ENCODE measurements around the gene PER3. TPM values are rescaled to one million over a fixed set of nuclear protein-coding genes. Genes with fewer than 3 reads are reported as not detected.
A peak's percentile ranks its signal among the peaks of the same experiment; 100 is the strongest.
"Not testable (repeated sequence)": the region's sequence is repeated elsewhere in the genome, so short reads cannot be mapped to it uniquely, and the experiment has no call there.

Gene PER3
- total and polyA plus RNA-seq, 8 donors: 3.2 to 55.8 (median 11.1) TPM

DNA sequence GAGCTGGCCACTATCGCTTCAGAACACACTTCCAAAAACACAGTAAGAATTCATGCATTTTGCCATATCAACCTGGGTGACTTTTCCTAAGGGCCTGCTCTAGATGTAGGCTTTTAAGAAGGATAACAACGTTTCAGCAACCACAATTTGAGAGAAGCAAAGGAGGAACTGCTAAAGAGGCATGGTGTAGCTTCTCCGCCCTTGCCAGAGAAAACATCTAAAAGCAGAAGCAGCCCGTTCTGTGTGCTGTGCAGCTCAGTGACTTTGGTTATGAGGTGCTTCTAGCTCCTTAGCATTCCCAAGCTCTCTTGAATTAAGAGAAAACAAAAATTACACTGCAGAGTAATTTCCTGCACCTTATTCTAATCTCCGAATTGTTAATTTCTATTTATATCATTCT, 2.7 kb downstream of the PER3 start:
- TF ChIP-seq CTCF (IDR thresholded peaks at IDR 0.05): no peak
- TF ChIP-seq POLR2A (IDR thresholded peaks at IDR 0.05): no peak
- TF ChIP-seq POLR2AphosphoS5 (IDR thresholded peaks at IDR 0.05): no peak
- no peak for TF ChIP-seq EP300 (IDR thresholded peaks at IDR 0.05)
- peaks cover 12 to 48% (median 39%) of the 10 kb centered on the region in 4 donors for H3K36me3 ChIP-seq
- intact Hi-C loops (cut with DNase I; ENCODE audit: low total_unique reads): no loop called here
- WGBS, 5 donors: 35 to 59% (median 57%) methylated on average over 5 of the region's 5 CpGs
- no peak for DNase-seq
- peaks cover 26 to 60% (median 49%) of the 10 kb centered on the region in 4 donors for H3K4me1 ChIP-seq
- H3K9me3 ChIP-seq: peaks cover 4 to 15% (median 11%) of the 10 kb centered on the region in 4 donors
- H3K27ac ChIP-seq: peak overlapping the region in 2 of 5 donors; percentile 21 to 55
- no peak overlapping the region for H3K4me3 ChIP-seq
- no peaks in the 10 kb centered on the region for H3K27me3 ChIP-seq

DNA sequence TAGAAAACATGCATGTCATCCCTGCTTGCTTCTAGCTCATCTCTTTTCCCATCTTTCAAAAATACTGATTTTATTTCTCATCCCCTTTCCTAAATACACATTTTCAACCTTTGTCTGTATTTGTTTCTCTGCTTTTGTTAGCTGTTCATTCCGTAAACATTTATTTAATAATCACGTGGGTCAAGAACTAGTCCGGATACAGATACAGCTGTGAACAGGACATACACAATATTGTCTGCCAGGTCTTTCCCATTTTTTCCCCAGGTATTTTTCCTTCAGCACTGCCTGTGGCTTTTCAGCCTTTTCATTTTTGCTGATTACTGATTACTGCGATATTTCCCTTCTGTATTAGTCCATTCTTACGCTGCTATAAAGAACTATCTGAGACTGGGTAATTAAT, 5.7 kb downstream of the PER3 start:
- DNase-seq: no peak
- H3K27ac ChIP-seq: no peak overlapping the region
- peaks cover 12 to 75% (median 64%) of the 10 kb centered on the region in 4 donors for H3K36me3 ChIP-seq
- 54 to 79% (median 77%) methylated on average over 5 of the region's 5 CpGs for WGBS, 5 donors
- H3K4me1 ChIP-seq: peaks cover 17 to 46% (median 31%) of the 10 kb centered on the region in 4 donors
- H3K4me3 ChIP-seq: no peak overlapping the region
- H3K27me3 ChIP-seq: no peaks in the 10 kb centered on the region
- intact Hi-C loops (cut with DNase I; ENCODE audit: low total_unique reads): no loop called here
- peaks cover 4 to 15% (median 11%) of the 10 kb centered on the region in 4 donors for H3K9me3 ChIP-seq
- TF ChIP-seq EP300 (IDR thresholded peaks at IDR 0.05) (no peak), POLR2A (IDR thresholded peaks at IDR 0.05) (no peak), POLR2AphosphoS5 (IDR thresholded peaks at IDR 0.05) (no peak), CTCF (IDR thresholded peaks at IDR 0.05) (no peak)

DNA sequence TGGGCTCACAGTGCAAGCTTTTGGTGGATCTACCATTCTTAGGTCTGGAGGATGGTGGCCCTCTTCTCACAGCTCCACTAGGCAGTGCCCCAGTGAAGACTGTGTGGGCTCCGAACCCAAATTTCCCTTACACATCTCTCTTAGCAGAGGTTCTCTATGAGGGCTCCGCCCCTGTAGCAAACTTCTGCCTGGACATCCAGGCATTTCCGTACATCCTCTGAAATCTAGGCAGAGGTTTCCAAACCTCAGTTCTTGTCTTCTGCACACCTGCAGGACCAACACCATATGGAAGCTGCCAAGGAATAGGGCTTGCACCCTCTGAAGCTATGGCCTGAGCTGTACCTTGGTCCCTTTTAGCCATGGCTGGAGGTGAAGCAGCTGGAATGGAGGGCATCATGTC, 6.9 kb downstream of the PER3 start:
- intact Hi-C loops (cut with DNase I; ENCODE audit: low total_unique reads); H3K4me3 ChIP-seq; DNase-seq; H3K27me3 ChIP-seq; H3K27ac ChIP-seq: not testable (repeated sequence)
- whole genome bisulfite sequencing, 5 donors: 93 to 100% (median 97%) methylated on average over 3 of the region's 3 CpGs
- H3K4me1 ChIP-seq: peaks cover 12 to 34% (median 22%) of the 10 kb centered on the region in 4 donors
- peaks cover 12 to 87% (median 76%) of the 10 kb centered on the region in 4 donors for H3K36me3 ChIP-seq
- H3K9me3 ChIP-seq: peaks cover 4 to 15% (median 11%) of the 10 kb centered on the region in 4 donors

GRCh38 chr1:7795406-7795805, 11.3 kb downstream of the PER3 start:
- intact Hi-C loops (cut with DNase I; ENCODE audit: low total_unique reads): no loop called here
- Histone ChIP-seq H3K4me1 (no peaks in the 10 kb centered on the region), H3K4me3 (no peak overlapping the region), H3K36me3 (peaks cover 16 to 97% (median 87%) of the 10 kb centered on the region in 4 donors), H3K27me3 (no peaks in the 10 kb centered on the region), H3K27ac (no peak overlapping the region), H3K9me3 (peaks cover 4 to 11% (median 9%) of the 10 kb centered on the region in 4 donors)
- TF ChIP-seq POLR2AphosphoS5 (IDR thresholded peaks at IDR 0.05): no peak
- TF ChIP-seq CTCF (IDR thresholded peaks at IDR 0.05): no peak
- no peak for TF ChIP-seq EP300 (IDR thresholded peaks at IDR 0.05)
- TF ChIP-seq POLR2A (IDR thresholded peaks at IDR 0.05): no peak
- 84 to 88% (median 85%) methylated on average over 12 of the region's 12 CpGs for WGBS, 5 donors
- DNase-seq: no peak

DNA sequence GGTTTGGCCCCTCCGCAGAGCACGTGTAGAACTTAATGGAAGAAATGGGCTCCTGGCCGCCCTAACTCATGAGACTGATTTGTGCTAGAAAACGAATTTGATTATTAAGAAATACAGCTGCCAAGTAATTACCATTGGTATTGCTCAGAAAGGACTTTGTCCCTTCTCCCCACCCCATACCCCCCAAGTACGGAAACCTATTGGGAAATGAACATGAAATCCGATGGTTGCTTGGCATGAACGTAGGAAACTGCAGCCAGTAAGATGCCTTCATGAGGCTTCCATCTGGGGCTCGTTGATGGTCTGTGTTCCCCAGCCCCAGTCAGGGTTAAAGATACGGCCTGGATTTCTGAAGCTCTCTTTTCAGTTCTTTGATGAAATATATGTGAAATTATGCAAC, 21.4 kb downstream of the PER3 start:
- H3K27me3 ChIP-seq: no peaks in the 10 kb centered on the region
- no peak overlapping the region for H3K27ac ChIP-seq
- H3K4me3 ChIP-seq: no peak overlapping the region
- intact Hi-C loops (cut with DNase I; ENCODE audit: low total_unique reads): no loop called here
- no peak for DNase-seq
- no peaks in the 10 kb centered on the region for H3K4me1 ChIP-seq
- no peaks in the 10 kb centered on the region for H3K9me3 ChIP-seq
- H3K36me3 ChIP-seq: peaks cover 23 to 97% (median 89%) of the 10 kb centered on the region in 4 donors
- 84 to 92% (median 92%) methylated on average over 9 of the region's 9 CpGs for WGBS, 5 donors
- TF ChIP-seq POLR2A (IDR thresholded peaks at IDR 0.05) (no peak), EP300 (IDR thresholded peaks at IDR 0.05) (no peak), POLR2AphosphoS5 (IDR thresholded peaks at IDR 0.05) (no peak), CTCF (IDR thresholded peaks at IDR 0.05) (no peak)
